Measurements from ENCODE around the gene JAKMIP3.

DNA sequence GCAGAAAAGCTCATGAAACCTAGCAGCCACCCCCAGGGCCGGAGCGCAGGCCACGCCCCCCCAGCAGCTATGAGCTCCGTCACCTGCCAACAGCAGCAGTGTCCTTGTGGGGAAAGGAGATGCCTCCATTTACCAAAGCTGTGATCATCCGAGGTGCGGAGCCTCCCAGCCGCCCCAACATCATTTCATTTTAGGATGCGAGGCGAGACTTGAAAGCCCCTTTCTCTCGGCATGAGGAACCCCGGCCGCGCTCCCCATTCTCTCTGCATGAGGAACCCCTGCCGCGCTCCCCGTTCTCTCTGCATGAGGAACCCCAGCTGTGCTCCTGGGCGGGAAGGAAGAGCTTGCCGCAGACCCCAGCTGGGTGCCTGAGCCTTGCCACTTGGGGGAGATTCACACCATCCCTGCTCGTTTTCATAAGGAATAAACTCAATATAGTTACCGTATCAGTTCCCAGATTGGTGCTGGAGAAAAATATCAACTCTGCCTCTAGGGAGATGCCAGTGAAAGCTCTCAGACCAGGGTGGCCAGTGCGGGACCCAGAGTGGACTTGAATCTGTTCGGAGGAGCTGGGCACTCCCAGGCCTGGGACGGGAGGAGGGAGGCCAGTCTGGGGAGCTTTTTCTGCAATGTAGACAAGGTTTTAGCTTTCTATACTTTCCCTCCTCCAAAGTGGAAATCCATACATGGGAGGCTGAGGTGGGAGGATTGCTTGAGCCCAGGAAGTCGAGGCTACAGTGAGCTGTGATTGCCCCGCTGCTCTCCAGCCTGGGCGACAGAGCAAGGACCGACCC is 35.0 kb downstream of the JAKMIP3 start:
- TF ChIP-seq, protein P1, sequence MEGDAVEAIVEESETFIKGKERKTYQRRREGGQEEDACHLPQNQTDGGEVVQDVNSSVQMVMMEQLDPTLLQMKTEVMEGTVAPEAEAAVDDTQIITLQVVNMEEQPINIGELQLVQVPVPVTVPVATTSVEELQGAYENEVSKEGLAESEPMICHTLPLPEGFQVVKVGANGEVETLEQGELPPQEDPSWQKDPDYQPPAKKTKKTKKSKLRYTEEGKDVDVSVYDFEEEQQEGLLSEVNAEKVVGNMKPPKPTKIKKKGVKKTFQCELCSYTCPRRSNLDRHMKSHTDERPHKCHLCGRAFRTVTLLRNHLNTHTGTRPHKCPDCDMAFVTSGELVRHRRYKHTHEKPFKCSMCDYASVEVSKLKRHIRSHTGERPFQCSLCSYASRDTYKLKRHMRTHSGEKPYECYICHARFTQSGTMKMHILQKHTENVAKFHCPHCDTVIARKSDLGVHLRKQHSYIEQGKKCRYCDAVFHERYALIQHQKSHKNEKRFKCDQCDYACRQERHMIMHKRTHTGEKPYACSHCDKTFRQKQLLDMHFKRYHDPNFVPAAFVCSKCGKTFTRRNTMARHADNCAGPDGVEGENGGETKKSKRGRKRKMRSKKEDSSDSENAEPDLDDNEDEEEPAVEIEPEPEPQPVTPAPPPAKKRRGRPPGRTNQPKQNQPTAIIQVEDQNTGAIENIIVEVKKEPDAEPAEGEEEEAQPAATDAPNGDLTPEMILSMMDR (IDR thresholded peaks at IDR 0.05) = no peak
- no peak for TF ChIP-seq EZH2 (IDR thresholded peaks at IDR 0.05; ENCODE audit: borderline replicate concordance, insufficient read depth, low read depth, low read length, poor library complexity, severe bottlenecking)
